DMS 273 (cell line): ENCODE data around the gene IMPG2.

Source experiments
- DNase-seq: peaks from one replicate; lab custom pipeline; 2025; ENCODE audit not compliant: unreplicated experiment; lab: John Stamatoyannopoulos, UW

The IMPG2 gene

GRCh38 chr3:101243285-101244211, 76.8 kb downstream of the IMPG2 start:
- no peak for DNase-seq

DNA sequence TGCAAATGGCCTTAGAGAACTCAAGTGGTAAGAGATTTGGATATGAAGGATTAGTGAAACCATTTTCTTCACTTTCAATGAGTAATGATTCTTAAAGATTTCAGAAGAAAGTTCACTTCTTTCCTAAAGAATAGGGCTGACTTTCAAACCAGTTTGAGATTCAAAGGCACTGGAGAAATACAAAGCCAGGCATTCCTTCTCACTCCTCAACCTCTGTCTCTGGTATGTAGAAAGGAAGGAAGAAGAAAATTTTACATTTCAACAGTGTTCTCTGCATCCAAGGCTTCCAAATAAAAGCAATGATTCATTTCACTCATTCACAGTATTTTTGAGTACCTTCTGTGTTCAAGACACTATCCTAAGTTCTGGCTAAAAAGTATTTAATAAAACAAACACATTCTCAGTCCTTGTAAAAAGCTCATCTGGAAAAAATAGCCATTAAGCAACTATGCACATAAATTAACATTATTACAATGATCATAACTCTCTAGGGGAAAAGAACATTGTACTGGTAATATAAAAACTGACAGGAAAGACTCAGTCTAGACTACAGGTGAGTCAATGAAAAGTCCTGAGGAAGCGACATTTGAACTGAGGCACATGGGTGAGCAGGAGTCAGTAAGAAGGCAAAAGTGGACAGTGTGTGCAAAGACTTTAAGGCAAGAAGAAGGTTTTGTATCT, 79.5 kb downstream of the IMPG2 start:
- no peak for DNase-seq

- peak; percentile 21 for DNase-seq
Observed at GRCh38 chr3:101235048-101235447, 85.3 kb downstream of the IMPG2 start.

GRCh38 chr3:101230618-101231017, 89.8 kb downstream of the IMPG2 start:
- no peak for DNase-seq

DNA sequence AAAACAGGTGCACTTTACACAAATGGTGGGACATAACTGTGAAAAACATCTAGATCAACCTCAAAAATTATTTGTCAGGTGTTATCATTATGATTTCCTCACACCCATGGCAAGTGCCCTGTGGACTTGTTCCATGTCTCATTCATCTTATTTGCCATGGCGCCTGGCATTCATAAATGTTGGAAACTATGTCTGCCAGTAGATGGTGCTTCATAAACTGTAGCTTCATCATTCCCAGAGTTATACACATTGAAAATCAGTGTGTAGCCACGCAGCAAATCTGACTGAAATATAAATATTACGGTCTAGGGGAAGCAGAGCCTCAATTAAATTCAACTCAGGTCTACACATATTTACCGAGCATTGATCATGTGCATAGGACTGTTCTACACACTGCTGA, 90.7 kb downstream of the IMPG2 start:
- peak; percentile 20 for DNase-seq

GRCh38 chr3:101228441-101228840, 91.9 kb downstream of the IMPG2 start:
- DNase-seq = no peak

GRCh38 chr3:101224739-101225138, 95.6 kb downstream of the IMPG2 start:
- DNase-seq = no peak

- DNase-seq = no peak
Observed at GRCh38 chr3:101223016-101223415, 97.4 kb downstream of the IMPG2 start.

GRCh38 chr3:101219842-101220560, 100.4 kb downstream of the IMPG2 start:
- no peak for DNase-seq

DNA sequence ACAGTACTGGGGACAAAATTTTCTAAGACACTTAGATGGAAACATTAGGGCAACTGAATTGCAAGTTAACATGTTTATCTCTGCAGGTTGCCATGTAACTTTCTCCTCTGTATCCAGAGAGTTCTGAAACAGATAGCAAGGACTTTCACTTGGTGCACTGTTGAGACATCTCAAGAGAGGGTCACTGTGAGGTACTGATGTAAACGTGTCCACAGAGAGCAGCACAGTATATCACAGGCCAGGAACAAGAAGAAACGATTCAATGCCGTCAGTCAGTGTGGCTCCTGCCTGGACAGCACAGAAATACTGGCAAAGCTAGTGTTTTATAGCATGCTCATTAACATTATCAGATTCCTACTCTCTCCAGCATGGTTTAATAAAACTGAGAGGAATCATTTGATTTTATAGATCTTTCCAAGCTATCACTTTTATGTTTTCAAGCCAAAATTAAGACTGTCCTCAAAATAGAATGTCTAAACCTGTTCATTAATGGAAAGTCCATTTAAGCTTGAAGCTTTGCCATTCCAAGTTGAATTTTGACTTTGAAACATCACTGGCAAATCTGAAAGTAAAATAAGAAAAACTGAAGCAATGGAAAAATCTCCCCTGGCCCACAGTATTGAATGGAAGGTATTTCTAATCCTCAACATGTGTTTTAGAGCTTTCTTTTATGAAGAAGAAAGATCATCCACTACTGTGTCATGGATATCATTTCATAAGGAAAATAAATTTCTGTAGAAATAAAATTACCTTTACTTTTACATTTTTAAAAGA, 102.7 kb downstream of the IMPG2 start:
- DNase-seq = no peak

- DNase-seq = no peak
Observed at GRCh38 chr3:101216710-101217465, 103.5 kb downstream of the IMPG2 start.

- DNase-seq = no peak
Observed at GRCh38 chr3:101212730-101213129, 107.6 kb downstream of the IMPG2 start.

- no peak for DNase-seq
Observed at GRCh38 chr3:101204246-101204645, 116.1 kb downstream of the IMPG2 start.

GRCh38 chr3:101203411-101203810, 117.0 kb downstream of the IMPG2 start:
- DNase-seq = no peak

GRCh38 chr3:101202640-101203039, 117.7 kb downstream of the IMPG2 start:
- no peak for DNase-seq

GRCh38 chr3:101200461-101200860, 119.9 kb downstream of the IMPG2 start:
- no peak for DNase-seq

DNA sequence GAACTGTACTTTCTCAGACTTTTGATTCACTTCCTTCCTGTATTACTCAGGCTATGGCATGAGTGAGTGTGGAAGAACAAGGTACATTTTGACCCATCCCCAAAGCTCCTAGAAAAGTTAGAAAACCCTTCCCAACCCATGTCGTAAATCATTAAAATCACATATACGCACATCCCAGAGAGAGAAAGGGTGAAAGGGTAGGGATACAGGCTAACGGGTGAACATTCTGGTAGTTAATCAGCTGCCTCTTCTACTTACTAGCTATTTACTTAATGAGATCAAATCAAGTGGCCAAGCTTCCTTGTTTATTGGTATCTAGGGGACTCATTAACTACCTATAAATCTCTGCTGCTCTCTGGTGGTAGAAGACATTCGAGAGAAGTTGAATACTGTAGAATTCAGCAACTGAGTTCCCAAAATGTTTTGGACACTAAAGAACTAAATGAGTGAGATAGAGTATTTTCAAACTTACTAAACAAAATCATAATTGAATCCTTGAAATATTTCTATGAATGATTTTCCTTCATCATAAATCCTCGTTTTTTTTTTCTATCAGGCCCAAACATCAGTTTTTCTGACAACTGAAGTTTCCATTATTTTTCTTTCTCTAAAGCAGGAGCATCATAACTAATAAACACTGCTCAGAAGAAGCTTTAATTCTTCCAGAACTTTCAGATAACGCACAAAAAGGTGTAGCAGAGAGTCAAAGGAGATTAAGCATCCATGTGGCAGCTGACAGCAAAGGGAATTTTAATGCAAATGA, 124.2 kb downstream of the IMPG2 start:
- DNase-seq = peak; percentile 83

GRCh38 chr3:101194392-101194791, 126.0 kb downstream of the IMPG2 start:
- no peak for DNase-seq

DNA sequence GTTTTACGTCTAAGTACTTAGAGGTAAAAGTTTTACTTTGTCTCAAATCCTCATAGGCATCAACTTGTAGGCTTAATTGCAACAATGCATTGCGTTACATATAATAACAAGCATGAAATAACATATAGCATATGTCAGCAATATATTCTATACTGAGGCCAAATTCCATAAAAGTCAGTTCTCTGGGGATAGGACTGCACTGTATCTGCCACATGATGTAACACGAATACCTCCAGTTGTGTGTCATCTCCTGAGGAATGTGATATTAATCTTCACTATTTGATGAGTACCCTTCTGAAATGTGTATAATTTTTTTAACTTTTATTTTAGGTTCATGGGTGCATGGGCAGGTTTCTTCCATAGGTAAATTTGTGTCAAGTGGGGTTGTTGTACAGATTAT, 126.4 kb downstream of the IMPG2 start:
- no peak for DNase-seq
